HFF-Myc (cell line): ENCODE results near the gene PRKCB.
"Not testable (repeated sequence)": the region's sequence is repeated elsewhere in the genome, so short reads cannot be mapped to it uniquely, and the experiment has no call there.

Experiments
- DNase-seq: peaks from one replicate; pipeline ENCODE4 v3.0.0-alpha.2; 2011; ENCODE audit warnings: low read depth; ENCODE audit errors: extremely low read depth
- H3K4me3 ChIP-seq: replicated peaks from 2 replicates; pipeline ENCODE4 v1.5.1; 2011; ENCODE audit warnings: low read depth, mild to moderate bottlenecking, control low read depth, low read length
- TF ChIP-seq, protein P1 (sequence below): IDR thresholded peaks from 2 replicates; pipeline ENCODE4 v1.5.1; 2012; ENCODE audit warnings: mild to moderate bottlenecking, low read depth, low read length, control low read depth; ENCODE audit errors: missing control alignments

Gene PRKCB

DNA sequence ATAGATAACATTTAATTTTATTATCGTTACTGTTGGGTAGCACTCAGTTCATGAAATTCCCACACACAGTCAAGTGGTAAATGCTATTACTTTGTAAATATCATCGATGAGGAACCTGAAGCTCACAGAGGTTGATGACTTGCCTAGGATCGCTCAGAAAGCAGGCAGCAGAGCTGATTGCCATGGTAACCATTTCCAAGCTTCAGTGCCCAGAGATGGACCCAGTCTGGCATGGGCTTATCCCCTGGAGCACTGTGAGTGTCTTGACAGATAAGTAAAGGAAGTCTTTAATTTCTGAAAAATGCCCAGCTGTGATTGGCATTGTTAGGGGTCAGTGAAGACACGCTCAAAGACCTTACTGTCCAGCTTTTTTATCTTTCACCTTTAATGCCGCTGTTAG, 95.0 kb downstream of the PRKCB start:
- no peak overlapping the region for H3K4me3 ChIP-seq
- DNase-seq = no peak
- TF ChIP-seq, protein P1, sequence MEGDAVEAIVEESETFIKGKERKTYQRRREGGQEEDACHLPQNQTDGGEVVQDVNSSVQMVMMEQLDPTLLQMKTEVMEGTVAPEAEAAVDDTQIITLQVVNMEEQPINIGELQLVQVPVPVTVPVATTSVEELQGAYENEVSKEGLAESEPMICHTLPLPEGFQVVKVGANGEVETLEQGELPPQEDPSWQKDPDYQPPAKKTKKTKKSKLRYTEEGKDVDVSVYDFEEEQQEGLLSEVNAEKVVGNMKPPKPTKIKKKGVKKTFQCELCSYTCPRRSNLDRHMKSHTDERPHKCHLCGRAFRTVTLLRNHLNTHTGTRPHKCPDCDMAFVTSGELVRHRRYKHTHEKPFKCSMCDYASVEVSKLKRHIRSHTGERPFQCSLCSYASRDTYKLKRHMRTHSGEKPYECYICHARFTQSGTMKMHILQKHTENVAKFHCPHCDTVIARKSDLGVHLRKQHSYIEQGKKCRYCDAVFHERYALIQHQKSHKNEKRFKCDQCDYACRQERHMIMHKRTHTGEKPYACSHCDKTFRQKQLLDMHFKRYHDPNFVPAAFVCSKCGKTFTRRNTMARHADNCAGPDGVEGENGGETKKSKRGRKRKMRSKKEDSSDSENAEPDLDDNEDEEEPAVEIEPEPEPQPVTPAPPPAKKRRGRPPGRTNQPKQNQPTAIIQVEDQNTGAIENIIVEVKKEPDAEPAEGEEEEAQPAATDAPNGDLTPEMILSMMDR = no peak

DNA sequence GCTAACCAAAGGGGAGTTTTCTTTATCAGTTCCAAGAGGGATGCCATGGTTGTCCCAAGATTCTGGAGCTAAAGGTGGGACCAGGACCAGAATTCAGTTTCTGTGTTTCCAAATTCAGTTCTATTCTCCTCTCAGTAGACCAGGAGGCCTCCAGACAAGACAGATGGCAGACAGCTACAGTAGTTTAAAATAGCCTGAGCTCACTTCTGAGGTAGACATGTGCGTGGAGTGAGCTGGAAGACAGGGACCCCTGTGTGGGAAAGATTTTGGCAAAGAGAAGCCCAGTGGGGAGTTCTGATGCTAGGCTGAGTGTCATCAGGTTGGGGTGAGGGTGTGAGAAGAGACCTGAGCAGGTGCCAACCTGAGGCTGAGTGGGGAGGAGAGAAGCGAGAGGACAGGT, 95.4 kb downstream of the PRKCB start:
- TF ChIP-seq, protein P1 = no peak
- no peak overlapping the region for H3K4me3 ChIP-seq
- no peak for DNase-seq

DNA sequence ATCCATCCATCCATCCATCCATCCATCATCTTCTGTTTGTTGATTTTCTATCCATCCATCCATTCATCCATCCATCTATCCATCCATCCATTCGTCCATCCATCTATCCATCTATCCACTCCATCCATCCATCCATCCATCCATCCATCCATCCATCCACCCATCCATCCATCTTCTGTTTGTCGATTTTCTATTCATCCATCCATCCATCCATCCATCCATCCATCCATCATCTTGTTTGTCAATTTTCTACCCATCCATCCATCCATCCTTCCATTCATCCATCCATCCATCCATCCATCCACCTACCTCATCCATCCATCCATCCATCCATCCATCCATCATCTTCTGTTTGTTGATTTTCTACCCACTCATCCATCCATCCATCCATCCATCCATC, 97.9 kb downstream of the PRKCB start:
- H3K4me3 ChIP-seq, DNase-seq: not testable (repeated sequence)

DNA sequence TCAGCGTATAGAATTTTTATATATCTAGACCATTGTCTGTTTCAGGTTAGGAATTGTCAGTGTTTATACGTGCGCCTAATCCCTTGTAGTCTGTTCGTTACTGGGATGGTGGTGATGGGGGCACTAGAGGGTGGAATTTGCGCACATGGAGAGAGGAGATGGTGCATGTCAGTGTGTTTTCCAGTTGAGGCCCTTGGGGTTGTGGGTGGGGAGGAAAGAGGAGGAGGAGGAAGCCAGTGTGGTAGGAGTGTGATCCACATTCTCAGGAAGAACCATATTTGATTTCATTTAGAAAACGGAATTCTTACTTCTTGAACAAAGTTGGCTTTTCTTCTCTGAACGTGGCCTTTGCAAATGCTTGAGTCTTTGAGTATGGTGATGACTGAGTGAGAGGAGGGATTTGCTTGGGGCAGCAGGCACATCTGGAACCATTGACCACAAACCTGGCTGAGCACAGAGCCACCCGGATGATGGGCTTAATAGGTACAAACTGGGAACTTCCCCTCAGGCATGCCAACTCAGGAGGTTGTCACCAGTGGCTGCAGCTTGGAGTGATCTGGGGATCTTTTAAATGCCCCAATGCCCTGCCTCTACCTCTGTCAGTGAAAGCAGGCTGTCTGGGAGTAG, 98.9 kb downstream of the PRKCB start:
- no peak overlapping the region for H3K4me3 ChIP-seq
- DNase-seq = no peak
- TF ChIP-seq, protein P1 = no peak

DNA sequence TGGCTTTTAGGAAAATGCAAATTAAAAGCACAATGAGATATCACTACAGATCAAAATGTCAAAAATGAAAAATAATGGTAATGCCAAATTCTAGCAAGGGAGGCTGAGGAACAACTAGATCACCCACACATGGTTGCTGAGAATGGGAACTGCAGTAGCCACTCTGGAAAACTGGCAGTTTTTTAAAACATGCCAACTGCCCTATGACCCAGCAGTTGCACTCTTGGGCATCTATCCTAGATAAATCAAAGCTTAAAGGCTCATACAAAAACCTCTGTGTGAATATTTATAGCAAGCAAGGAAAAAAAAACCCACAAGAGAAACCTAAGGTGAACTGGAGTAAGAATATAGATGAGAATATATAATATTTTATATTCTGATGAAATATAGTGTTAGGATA, 104.3 kb downstream of the PRKCB start:
- TF ChIP-seq, protein P1 = no peak
- H3K4me3 ChIP-seq = no peak overlapping the region
- DNase-seq = no peak

DNA sequence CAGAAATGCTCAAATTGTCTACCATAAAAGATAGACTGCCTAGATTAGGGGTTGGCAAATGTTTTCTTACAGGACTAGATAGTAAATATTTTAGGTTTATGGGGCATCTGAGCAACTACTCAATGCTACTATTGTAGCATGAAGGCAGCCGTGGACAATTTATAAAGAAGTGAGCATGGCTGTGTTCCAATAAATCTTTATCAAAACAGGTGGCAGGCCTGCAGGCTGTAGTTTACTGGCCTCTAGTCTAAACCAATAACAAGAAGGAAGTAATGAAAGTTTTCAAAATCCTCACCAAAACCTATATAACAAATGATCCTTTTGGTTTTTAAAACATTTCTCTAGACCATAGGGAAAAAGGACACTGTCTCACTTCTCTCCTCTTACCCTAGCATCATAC, 105.2 kb downstream of the PRKCB start:
- H3K4me3 ChIP-seq = no peak overlapping the region
- TF ChIP-seq, protein P1 = no peak

DNA sequence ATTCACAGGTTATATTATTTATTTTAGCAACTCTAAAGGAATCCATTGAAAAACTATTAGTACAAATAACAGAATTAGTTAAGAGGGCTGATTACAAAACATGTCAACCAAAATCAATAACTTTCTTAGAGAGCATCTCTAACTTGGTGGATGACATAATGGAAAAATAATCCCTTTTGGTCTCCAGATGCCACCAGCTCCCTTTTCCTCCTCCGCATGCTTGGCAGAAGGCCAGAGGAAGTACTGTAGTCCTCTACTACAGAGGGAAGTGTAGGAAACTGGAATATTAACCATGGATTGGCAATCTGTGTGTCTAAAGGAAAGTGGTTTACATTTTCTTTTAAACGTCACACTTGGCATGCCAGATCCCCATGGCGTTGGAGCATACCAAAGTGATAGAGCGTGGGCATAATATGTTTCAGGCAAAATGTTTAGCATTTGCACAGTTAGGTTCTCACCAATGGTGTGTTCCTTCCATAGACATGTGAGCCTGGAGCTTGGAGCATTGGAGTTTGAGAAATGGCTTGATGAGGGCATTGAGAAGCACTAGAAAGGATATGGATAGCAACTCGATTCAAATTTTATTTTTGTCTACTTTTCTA, 106.3 kb downstream of the PRKCB start:
- no peak overlapping the region for H3K4me3 ChIP-seq
- no peak for DNase-seq
- TF ChIP-seq, protein P1 = no peak

More for the DNA sequence above, 105.2 kb downstream of the PRKCB start:
- DNase-seq = no peak
